HG03045 (cell line): Measurements from ENCODE around the gene CASQ2.

Experiments used
- ATAC-seq: cut with Tn5 transposase; IDR thresholded peaks from one replicate; pipeline ENCODE4 v1.9.1; 2021; ENCODE audit warnings: mild to moderate bottlenecking, moderate library complexity; ENCODE audit not compliant: unreplicated experiment

CASQ2 gene

DNA sequence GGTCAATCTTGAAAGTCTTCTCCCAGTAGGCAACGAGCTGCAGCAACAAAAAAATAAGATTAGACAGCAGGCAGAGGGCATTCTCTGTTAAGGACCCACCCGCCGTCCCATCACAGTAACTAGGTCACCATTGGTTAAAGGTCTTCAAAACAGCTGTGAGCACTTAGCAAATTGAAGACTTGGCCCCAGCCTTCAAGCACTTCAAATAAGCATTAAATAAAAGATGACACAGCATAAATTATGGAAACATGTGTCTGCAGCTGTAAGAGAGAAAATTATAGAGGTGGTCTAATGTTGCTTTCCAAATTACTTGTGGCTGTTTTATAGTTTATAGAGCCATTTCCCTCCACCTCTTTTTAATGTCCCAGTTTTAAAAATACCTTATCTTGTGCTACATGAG, 65.6 kb downstream of the CASQ2 start:
- ATAC-seq: no peak

- ATAC-seq: no peak
Measured at GRCh38 chr1:115701090-115701489, 67.4 kb downstream of the CASQ2 start.

DNA sequence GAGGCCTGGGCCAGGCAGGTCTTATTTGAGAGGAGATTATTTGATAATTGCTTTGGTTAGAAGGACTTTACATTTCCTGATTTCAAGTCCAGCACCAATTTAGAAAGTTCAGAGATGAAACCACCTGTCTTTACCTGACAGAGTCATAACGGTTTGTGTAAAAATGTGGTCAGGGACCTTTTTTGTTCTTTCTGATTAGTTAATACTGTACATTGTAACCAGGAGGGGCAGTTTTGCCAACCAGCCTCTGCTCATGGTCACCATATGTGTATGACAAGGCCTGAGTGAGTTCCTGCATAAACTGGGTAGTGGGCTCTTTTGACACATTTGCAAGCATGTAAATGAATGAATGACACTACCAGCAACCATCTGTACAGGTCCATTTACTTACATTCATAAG, 70.9 kb downstream of the CASQ2 start:
- ATAC-seq: no peak

- ATAC-seq: no peak
Measured at GRCh38 chr1:115694805-115695204, 73.7 kb downstream of the CASQ2 start.

GRCh38 chr1:115692224-115692623, 76.3 kb downstream of the CASQ2 start:
- ATAC-seq: no peak

- no peak for ATAC-seq
Measured at GRCh38 chr1:115690972-115691371, 77.5 kb downstream of the CASQ2 start.

DNA sequence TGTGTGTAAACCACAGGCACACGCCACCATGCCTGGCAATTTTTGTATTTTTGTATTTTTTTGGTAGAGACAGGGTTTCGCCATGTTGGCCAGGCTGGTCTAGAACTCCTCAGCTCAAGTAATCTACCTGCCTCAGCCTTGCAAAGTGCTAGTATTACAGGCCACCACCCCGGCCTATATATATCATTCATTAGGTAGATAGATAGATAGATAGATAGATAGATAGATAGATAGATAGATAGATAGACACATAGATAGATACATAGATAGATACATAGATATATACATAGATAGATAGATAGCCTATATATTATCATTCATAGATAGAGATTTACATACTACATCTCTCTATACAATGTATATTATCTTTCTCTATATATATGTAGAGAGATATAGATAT, 80.8 kb downstream of the CASQ2 start:
- no peak for ATAC-seq

- no peak for ATAC-seq
Measured at GRCh38 chr1:115685029-115685705, 83.3 kb downstream of the CASQ2 start.

DNA sequence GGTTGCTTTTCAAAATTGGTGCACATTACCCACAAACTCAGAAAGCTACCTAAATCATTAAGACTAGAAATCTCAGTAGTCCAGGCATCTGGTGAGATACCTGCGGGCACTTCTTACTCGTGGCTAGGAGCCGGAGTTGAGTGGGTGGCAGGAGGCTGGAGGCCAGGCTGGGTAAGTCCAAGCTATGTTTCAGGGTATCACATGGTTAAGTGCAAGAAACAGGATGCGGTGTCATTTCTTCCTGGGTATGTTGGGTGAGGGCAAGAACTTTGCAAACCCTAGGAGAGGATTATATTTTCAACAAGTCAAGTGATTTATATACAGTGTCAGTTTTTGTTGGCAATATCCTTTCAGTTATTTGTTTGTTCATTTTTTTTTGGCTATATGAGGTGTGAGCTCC, 85.7 kb downstream of the CASQ2 start:
- no peak for ATAC-seq

GRCh38 chr1:115680730-115681111, 87.8 kb downstream of the CASQ2 start:
- no peak for ATAC-seq

DNA sequence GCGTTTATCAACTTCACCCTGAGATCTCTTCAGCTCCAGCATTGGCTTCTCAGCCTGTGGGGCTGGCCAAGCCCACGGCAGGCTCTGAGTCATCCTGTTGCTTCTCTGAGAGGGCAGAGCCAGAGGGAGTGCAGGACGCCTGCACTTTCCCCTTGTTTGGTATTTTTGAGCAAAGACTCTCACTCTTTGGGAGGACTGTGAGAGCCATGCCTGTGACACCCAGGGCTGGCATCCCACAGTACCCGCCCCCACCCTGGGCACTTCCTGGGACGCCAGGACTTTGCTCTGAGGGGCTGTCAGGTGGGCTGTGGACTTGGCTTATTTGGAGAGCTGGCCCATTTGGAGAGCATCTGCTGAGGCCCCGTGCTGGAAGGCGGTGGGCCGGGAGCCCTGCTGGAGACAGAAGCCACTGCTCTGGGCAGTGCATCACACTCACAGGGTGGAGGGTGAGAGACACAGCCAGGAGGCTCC, 89.3 kb downstream of the CASQ2 start:
- no peak for ATAC-seq

DNA sequence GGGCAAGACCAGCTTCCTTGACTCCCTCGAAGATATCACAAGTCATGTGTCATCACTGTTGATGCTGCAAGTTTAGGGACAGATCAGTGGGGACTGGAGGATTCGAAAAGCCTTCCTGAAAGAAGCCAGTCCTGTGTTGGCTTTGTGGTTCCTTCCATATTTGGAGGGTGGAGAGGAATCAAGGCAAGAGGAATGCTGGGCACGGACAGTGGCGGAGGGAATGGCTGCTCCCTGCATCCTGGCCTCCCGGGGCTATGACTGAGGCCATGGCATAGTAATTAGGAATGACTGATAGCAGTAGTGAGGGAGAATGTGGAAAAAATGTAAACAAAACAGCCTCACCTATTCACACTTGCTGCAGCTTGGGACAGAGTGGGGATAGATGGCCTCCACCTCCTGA, 90.4 kb downstream of the CASQ2 start:
- no peak for ATAC-seq

DNA sequence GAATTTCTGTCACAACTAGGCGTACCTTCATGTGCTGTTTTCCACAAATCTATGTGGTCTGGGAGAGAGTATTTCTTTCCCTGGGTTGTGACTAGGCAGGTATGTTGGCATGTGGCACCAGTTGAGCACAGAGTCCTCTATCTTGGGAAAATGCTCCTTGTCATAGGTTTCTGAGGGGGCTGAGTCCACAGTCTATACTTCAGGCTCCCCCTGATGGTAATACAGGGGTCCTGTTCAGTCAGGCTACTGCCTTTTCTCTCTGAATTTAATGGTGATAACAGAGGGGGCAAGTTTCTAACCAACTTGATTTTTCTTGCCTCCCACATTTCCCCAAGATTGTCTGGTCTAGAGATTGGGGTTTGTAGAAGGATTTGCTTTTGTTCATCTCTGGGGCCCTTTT, 90.9 kb downstream of the CASQ2 start:
- no peak for ATAC-seq

GRCh38 chr1:115677182-115677555, 91.3 kb downstream of the CASQ2 start:
- ATAC-seq: no peak

DNA sequence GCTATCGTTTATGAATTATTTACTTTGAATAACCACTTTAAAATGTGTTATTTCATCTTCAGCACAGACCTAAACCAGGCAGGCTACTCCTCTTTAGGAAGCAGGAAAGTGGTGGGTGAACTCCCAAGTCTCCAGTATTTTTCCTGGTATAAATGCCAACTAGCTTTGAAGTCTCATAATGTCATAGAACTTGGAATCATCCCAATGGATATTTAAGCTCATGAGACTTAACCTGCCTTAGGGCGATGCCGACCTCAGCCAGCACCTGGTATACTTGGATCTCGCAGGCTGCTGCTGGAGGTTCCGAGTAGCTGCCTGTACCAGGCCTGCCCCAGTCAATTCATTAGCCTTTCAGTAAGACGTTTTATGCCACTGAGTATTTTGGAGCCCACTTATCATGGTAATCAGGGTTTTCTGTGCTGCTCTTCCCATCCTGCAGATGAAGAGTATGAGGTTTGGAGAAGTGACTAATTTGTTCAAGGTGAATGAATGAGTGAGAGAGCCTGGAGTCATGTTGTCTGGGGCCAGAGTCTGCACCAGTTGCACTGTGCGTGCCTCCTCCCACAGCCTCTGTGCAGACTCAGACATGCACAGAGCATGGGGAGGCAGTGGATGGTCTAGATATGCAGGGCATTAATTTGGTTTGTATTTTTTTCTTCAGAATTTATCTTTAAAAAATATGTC, 91.9 kb downstream of the CASQ2 start:
- no peak for ATAC-seq

- no peak for ATAC-seq
Measured at GRCh38 chr1:115672224-115673009, 96.1 kb downstream of the CASQ2 start.

DNA sequence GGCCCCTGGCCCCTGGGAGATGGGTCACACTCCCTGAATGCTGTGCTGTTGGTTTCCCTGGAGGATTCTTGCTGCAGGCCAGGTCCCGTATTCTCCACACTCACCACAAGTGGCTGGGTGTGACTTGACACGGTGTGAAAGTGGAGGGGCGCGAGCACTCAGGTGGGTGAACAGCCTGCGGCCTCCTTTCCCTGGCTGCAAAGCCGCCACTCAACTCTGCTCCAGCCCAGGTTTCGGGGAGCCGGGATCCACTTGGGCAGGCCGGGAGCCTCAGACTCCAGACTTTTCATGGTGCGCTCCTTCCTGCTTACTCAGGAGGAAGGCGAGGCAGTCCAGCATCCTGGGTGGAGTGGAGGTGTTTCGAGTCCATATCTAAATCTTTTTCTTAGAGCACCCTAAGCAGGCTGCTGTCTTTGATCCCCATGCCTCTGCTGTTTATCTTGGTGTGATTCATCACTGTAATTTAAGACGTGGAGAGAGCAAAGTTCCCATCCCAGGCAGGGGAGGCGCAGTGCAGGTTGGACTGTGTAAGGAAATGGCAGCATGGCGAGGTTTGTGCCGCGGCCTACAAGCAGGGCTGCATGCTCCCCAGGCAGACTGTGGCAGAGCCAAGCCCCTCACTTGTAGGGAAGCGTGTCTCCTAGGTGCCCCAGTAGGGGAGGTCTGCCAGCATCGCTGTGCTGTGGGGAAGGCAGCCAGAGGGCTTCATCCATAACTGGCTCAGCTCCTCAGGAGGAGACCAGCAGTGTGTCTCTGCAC, 97.2 kb downstream of the CASQ2 start:
- no peak for ATAC-seq

- no peak for ATAC-seq
Measured at GRCh38 chr1:115670476-115671175, 97.9 kb downstream of the CASQ2 start.

- no peak for ATAC-seq
Measured at GRCh38 chr1:115669886-115670285, 98.6 kb downstream of the CASQ2 start.

- no peak for ATAC-seq
Measured at GRCh38 chr1:115669002-115669673, 99.4 kb downstream of the CASQ2 start.
